ENCODE measurements around the gene CNOT6.

DNA sequence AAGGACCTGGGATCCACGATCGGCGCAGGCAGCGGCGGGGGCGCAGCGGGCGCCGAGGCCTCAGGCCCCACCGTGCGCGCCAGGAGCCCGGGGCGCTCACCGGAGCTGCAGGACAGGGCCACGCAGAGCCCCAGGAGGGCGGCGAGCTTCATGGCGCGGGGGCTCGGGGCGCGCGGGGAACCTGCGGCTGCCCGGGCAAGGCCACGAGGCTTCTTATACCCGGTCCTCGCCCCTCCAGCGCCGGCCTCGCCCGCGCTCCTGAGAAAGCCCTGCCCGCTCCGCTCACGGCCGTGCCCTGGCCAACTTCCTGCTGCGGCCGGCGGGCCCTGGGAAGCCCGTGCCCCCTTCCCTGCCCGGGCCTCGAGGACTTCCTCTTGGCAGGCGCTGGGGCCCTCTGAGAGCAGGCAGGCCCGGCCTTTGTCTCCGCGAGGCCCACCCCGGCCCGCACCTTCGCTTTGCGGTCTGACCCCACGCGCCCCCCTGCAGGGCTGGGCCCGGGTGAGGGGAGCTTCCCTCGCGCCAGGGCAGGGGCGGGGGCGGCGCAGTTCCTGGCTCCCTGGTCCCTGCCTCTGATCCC is 97.2 kb downstream of the CNOT6 start, which contains the start of gene SCGB3A1:
- TF ChIP-seq, protein P1, sequence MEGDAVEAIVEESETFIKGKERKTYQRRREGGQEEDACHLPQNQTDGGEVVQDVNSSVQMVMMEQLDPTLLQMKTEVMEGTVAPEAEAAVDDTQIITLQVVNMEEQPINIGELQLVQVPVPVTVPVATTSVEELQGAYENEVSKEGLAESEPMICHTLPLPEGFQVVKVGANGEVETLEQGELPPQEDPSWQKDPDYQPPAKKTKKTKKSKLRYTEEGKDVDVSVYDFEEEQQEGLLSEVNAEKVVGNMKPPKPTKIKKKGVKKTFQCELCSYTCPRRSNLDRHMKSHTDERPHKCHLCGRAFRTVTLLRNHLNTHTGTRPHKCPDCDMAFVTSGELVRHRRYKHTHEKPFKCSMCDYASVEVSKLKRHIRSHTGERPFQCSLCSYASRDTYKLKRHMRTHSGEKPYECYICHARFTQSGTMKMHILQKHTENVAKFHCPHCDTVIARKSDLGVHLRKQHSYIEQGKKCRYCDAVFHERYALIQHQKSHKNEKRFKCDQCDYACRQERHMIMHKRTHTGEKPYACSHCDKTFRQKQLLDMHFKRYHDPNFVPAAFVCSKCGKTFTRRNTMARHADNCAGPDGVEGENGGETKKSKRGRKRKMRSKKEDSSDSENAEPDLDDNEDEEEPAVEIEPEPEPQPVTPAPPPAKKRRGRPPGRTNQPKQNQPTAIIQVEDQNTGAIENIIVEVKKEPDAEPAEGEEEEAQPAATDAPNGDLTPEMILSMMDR (conservative IDR thresholded peaks at IDR 0.05) = no peak
- no peak for TF ChIP-seq EZH2 (IDR thresholded peaks at IDR 0.05; ENCODE audit: low read depth)
